Kidney epithelial cell (primary cell): ENCODE data around the gene LCN6. TPM values are rescaled to one million over a fixed set of nuclear protein-coding genes. Genes with fewer than 3 reads are reported as not detected.
"Not testable (repeated sequence)": the region's sequence is repeated elsewhere in the genome, so short reads cannot be mapped to it uniquely, and the experiment has no call there.

Experiments used
- DNase-seq: peaks from one replicate; pipeline ENCODE4 v3.0.0-alpha.2; 2010; ENCODE audit warnings: low read depth
- H3K27me3 ChIP-seq: 2 replicates; pipeline ENCODE4 v1.6.0; 2011; ENCODE audit warnings: low read length; ENCODE audit not compliant: control insufficient read depth, insufficient read depth
- H3K36me3 ChIP-seq: 2 replicates; pipeline ENCODE4 v1.5.1; 2011; ENCODE audit warnings: low read length; ENCODE audit not compliant: control insufficient read depth, insufficient read depth
- H3K4me3 ChIP-seq: 2 replicates; pipeline ENCODE4 v1.5.1; 2011; ENCODE audit warnings: low read depth, mild to moderate bottlenecking, control low read depth, low read length
- total RNA-seq: library from RNA; depleted of rRNA; stranded (reverse); fragments of >200 nt; gene quantifications from 2 replicates; pipeline ENCODE4 v1.2.3, GENCODE V29; 2015
- TF ChIP-seq, protein P1 (sequence below): IDR thresholded peaks from 2 replicates; pipeline ENCODE4 v1.5.1; 2011; ENCODE audit warnings: mild to moderate bottlenecking, moderate library complexity, low read length, control low read depth, inconsistent platforms; ENCODE audit not compliant: insufficient read depth, poor library complexity, severe bottlenecking

Gene LCN6, protein sequence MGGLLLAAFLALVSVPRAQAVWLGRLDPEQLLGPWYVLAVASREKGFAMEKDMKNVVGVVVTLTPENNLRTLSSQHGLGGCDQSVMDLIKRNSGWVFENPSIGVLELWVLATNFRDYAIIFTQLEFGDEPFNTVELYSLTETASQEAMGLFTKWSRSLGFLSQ
- not detected in 2 replicates for total RNA-seq

GRCh38 chr9:136748201-136748600 is at the start of gene LCN6:
Gene LCN6 (minus strand): TSS chr9:136748525. CDS start chr9:136748483, 42 bp downstream.
- TF ChIP-seq, protein P1, sequence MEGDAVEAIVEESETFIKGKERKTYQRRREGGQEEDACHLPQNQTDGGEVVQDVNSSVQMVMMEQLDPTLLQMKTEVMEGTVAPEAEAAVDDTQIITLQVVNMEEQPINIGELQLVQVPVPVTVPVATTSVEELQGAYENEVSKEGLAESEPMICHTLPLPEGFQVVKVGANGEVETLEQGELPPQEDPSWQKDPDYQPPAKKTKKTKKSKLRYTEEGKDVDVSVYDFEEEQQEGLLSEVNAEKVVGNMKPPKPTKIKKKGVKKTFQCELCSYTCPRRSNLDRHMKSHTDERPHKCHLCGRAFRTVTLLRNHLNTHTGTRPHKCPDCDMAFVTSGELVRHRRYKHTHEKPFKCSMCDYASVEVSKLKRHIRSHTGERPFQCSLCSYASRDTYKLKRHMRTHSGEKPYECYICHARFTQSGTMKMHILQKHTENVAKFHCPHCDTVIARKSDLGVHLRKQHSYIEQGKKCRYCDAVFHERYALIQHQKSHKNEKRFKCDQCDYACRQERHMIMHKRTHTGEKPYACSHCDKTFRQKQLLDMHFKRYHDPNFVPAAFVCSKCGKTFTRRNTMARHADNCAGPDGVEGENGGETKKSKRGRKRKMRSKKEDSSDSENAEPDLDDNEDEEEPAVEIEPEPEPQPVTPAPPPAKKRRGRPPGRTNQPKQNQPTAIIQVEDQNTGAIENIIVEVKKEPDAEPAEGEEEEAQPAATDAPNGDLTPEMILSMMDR = no peak
- no peak for DNase-seq
- Histone ChIP-seq H3K4me3 (no peak within 1 kb of the TSS), H3K27me3 (peaks cover 25% of the 10 kb centered on the region), H3K36me3 (no peaks in the 10 kb centered on the region)

DNA sequence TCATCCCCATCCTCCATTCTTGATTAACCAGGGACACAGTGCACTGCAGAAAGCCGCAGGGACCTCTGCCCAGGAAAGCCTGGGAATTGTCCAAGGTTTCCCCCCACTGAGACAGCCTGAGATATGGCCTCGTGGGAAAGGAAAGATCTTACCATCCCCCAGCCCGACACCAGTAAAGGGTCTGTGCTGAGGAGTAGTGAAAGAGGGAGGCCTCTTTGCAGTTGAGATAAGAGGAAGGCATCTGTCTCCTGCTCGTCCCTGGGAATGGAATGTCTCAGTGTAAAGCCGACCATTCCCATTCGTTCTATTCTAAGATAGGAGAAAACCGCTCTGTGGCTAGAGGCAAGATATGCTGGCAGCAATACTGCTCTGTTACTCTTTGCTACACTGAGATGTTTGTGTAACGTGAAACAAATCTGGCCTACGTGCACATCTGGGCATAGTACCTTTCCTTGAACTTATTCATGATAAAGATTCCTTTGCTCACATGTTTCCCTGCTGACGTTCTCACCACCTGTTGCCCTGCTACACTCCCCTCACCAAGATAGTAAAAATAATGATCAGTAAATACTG is 48.5 kb upstream of the LCN6 start:
- H3K27me3 ChIP-seq = peaks cover 33% of the 10 kb centered on the region
- H3K36me3 ChIP-seq, H3K4me3 ChIP-seq, DNase-seq: not testable (repeated sequence)

DNA sequence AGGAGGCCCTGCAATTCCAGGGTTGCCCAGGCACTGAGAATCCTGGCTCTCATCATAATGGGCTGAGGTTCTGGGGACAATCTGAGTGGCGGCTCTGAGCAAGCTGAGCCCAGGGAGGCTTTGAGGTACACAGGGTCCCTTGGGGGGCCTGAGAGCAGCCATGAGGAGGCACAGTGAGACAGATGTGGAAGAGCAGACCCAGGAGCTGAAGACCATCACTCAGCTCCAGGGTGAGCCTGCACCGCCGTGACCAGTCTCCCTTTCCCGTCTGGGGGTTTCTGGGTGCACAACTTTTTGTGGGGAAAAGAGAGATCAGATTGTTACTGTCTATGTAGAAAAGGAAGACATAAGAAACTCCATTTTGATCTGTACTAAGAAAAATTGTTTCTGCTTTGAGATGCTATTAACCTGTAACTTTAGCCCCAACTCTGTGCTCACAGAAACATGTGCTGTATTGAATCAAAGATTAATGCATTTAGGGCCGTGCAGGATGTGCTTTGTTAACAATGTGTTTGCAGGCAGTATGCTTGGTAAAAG is 48.0 kb upstream of the LCN6 start, which contains the start of gene CCDC183:
Gene CCDC183, plus strand, starts transcription at position 101 of the 537 bp plus-strand sequence. Its CDS starts 60 bp downstream, at position 161.
- Histone ChIP-seq H3K36me3 (no peaks in the 10 kb centered on the region), H3K4me3 (no peak within 1 kb of the TSS), H3K27me3 (peaks cover 33% of the 10 kb centered on the region)
- no peak for DNase-seq
- TF ChIP-seq, protein P1 = no peak

DNA sequence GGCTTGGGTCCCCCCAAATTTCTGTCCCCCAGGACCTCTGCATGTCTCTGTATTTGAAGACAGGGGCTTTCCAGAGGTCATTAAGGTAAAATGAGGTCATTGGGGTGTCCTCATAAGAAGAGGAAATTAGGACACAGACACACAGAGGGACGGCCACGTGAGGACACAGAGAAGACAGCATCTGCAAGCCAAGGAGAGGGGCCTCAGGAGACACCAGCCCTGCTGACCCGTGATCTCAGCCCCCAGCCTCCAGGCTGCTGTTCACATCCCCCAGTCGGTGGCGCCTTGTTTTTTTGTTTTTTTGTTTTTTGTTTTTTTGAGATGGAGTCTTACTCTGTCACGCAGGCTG is 46.6 kb upstream of the LCN6 start:
- TF ChIP-seq, protein P1 = no peak
- H3K27me3 ChIP-seq = peaks cover 33% of the 10 kb centered on the region

GRCh38 chr9:136794281-136794999 is 46.1 kb upstream of the LCN6 start:
- no peak for DNase-seq

More for the DNA sequence above, 46.6 kb upstream of the LCN6 start:
- Histone ChIP-seq H3K4me3 (no peak overlapping the region), H3K36me3 (no peaks in the 10 kb centered on the region)
- no peak for DNase-seq

More at GRCh38 chr9:136794281-136794999, 46.1 kb upstream of the LCN6 start:
- no peaks in the 10 kb centered on the region for H3K36me3 ChIP-seq
- peaks cover 28% of the 10 kb centered on the region for H3K27me3 ChIP-seq
- TF ChIP-seq, protein P1 = no peak
- no peak overlapping the region for H3K4me3 ChIP-seq
